GM18520 (cell line): ENCODE measurements around the gene COX6B1.
"Not testable (repeated sequence)": the region's sequence is repeated elsewhere in the genome, so short reads cannot be mapped to it uniquely, and the experiment has no call there.

ENCODE experiments used
- ATAC-seq: cut with Tn5 transposase; IDR thresholded peaks from one replicate; pipeline ENCODE4 v1.9.1; 2021; ENCODE audit not compliant: unreplicated experiment

Gene COX6B1

DNA sequence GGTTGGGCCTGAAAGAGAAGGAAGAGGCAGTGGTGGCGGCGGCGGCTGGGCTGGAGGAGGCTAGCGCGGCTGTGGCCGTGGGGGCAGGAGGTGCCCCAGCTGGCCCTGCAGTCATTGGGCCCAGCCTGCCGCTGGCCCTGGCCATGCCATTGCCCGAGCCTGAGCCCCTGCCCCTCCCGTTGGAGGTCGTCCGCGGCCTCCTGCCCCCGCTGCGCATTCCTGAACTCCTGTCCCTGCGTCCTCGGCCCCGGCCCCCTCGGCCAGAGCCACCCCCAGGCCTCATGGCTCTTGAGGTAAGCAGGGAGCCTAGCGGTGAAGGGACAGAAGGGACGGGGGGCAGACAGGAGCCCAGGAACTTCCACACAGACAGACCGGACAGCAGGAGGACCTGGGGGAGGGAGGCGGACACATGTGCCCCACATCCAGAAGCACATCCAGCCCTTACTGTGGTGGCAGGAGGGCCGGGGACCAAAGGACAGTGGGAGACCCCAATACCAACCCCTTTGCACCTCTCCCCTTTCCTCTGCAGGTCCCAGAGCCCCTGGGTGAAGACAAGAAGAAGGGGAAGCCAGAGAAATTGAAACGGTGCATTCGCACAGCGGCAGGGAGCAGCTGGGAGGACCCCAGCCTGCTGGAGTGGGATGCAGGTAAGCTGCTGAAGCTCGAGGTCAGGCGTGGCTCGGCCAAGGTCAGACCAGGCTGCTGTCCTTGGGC lies 14.2 kb upstream of the COX6B1 start:
- ATAC-seq: no peak

- no peak for ATAC-seq
Observed at GRCh38 chr19:35636651-35637050, 11.5 kb upstream of the COX6B1 start.

- ATAC-seq: no peak
Observed at GRCh38 chr19:35637165-35637564, 11.0 kb upstream of the COX6B1 start.

GRCh38 chr19:35639321-35639639 lies 8.8 kb upstream of the COX6B1 start:
- no peak for ATAC-seq

DNA sequence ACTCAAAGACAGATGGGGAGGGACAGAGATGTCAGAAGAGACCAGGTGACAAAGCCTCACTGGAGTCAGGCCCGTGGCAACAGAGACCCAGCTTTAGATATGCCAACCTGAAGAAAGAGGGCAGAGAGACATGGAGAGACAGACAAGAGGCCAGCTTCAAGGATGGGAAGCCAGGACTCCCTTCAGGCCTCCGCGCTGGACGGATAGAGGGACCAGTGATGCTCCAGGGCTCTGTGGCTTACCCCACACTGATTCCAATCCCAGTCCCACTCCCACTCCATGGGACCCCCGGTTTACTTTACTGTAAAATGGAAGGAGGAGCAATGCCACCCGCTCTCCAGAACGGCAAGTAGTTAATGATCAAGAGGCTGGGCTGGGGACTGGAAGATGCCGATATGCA lies 8.3 kb upstream of the COX6B1 start:
- no peak for ATAC-seq

- no peak for ATAC-seq
Observed at GRCh38 chr19:35641515-35642151, 6.5 kb upstream of the COX6B1 start, which contains the start of gene ETV2. Gene ETV2, plus strand, starts transcription at chr19:35641745. Its CDS starts 716 bp downstream, at chr19:35642461.

DNA sequence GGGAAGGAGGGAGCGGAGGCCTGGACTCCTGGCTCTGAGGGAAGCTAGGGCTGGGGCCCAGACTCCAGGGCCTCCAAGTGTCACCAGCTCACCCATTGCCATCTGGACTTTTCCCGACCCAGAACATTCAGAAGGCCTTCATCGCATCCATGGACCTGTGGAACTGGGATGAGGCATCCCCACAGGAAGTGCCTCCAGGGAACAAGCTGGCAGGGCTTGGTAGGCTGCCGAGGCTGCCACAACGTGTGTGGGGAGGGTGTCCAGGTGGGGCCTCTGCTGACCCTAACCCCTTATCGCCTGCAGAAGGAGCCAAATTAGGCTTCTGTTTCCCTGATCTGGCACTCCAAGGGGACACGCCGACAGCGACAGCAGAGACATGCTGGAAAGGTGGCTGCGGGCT lies 5.8 kb upstream of the COX6B1 start:
- no peak for ATAC-seq

DNA sequence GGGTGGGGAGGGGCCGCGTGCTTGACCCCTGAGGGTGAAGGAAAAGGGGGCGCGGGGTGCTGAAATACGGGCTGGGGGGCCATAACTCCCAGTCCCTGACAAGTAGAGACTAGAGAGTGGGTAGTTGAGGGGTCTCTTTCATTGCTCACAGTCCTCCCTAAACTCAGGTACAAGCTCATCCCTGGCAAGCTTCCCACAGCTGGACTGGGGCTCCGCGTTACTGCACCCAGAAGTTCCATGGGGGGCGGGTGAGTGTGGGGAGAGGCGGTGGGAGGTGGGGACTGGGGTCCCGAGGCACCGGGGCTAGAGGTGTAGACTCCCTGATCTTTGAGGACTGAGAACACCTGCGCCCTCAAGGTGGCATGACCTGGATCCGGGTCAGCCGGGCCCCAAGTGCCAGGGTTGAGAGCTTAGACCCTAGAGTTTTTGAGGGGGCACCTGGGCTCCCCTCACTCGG lies 5.3 kb upstream of the COX6B1 start:
- ATAC-seq: no peak

- ATAC-seq: peak; percentile 17
Observed at GRCh38 chr19:35643255-35644205, 4.6 kb upstream of the COX6B1 start.

DNA sequence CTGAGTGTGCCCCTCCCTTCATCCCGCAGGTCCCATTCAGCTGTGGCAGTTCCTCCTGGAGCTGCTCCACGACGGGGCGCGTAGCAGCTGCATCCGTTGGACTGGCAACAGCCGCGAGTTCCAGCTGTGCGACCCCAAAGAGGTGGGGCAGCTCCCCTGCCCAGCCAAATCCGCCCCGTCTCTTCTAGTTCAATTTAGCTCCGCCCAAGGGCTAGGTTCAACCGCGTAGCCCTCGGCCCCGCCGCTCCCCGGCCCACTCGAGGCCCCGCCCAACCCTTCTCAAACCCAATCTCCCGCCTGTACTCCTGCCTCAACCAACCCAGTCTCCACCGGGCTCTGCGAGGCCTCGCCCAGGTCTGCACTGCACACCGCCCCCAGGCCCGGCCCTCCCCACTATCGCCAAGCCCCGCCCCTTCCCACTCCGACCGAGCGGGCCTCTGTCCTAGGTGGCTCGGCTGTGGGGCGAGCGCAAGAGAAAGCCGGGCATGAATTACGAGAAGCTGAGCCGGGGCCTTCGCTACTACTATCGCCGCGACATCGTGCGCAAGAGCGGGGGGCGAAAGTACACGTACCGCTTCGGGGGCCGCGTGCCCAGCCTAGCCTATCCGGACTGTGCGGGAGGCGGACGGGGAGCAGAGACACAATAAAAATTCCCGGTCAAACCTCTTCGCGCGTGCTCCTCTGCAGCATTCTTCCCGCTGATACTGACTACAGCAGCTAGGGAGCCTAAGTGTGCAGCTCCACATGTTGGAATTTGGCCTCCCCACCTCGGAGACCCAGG lies 3.7 kb upstream of the COX6B1 start:
- ATAC-seq: peak; percentile 62

DNA sequence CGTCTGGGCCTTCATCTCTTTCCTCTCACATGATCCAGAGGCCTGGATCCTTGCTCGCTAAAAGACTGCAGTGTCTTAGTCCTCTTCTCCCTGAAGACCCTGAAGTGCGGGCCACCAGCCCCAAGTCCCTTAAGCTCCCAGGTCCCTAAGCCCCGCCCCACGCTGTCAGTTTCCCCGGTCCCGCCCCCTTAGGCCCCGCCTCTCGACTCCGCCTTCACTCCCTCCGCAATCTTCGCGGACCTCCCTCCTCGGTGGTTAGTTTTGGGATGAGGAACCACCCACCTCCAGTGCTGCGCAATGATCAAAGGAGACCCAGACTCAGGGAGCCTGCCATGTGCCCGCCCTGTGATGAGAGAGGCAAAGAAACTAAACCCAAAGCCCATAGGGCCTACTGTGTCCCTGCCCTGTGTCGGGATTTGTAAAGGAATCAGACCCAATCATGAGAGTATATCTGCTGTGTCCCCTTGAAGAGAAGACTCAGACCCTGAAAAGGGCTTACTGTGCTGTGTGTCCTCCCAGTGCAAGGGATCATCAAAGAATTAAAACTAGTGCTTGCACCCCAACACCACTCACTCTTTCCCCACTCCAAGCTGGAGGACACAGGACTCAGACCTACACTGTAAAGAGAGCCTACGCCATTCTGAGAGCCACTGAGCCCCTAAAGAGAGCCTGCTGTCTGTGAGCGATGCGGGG lies 3.0 kb upstream of the COX6B1 start:
- no peak for ATAC-seq

- ATAC-seq: no peak
Observed at GRCh38 chr19:35645680-35646511, 2.2 kb upstream of the COX6B1 start.

- ATAC-seq: no peak
Observed at GRCh38 chr19:35650581-35650980, 2.5 kb downstream of the COX6B1 start.

- ATAC-seq: not testable (repeated sequence)
Observed at GRCh38 chr19:35654828-35655227, 6.7 kb downstream of the COX6B1 start.

DNA sequence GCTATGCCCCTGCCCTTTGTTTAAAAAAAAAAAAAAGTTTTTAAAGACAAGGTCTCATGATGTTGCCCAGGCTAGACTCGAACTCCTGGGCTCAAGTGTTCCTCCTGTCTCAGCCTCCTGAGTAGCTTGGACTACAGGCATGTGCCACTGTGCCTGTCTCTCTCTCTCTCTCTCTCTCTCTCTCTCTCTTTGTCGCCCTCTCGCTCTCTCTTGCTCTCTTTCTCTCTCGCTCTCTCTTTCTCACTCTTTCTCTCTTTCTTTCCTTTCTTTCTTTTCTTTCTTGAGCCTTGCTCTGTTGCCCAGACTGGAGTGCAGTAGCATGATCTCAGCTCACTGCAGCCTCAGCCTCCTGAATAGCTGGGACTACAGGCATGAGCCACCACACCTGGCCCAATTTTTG lies 7.5 kb downstream of the COX6B1 start:
- ATAC-seq: no peak

GRCh38 chr19:35656700-35657099 lies 8.6 kb downstream of the COX6B1 start:
- no peak for ATAC-seq

DNA sequence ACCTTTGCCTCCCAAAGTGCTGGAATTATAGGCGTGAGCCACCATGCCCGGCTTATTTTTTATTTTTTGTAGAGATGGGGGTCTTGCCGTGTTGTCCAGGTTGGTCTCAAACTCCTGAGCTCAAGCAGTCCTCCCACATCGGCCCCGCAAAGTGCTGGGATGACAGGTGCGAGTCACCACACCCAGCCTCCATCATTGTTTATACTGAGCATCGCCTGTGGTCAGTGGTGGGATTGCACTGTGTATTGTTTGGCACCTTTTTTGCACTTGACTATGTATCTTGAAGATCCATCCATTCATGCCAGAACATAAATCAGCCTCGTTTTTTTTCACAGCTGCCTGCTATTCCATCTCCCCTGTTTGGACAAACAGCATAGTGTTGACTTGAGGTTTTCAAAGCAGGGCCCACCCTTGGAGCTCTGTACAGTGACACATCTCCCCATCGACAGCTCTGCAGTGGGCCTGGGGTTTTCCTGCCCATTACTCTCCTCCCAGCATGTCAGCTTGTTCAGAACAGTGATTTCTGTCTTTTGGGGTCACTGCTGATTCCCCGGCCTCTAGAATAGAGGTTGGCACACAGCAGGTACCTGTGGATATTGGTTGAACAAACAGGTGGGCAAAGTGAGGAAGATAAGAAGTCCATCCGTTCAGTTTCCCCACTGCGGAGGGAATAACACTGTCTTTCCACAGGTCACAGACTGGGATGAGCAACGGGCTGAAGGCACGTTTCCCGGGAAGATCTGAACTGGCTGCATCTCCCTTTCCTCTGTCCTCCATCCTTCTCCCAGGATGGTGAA lies 10.0 kb downstream of the COX6B1 start:
- no peak for ATAC-seq

DNA sequence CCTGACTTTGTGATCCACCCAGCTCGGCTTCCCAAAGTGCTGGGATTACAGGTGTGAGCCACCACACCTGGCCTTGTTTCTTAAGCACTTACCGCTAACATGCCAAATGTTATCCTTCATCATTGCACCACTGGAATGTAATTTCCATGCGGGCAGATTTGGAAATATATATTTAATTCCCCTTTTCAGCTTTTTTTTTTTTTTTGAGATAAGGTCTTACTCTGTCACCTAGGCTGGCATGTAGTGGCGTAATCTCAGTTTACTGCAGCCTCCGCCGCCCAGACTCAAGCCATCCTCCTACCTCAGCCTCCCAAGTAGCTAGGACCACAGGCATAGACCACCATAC lies 13.8 kb downstream of the COX6B1 start:
- ATAC-seq: no peak

DNA sequence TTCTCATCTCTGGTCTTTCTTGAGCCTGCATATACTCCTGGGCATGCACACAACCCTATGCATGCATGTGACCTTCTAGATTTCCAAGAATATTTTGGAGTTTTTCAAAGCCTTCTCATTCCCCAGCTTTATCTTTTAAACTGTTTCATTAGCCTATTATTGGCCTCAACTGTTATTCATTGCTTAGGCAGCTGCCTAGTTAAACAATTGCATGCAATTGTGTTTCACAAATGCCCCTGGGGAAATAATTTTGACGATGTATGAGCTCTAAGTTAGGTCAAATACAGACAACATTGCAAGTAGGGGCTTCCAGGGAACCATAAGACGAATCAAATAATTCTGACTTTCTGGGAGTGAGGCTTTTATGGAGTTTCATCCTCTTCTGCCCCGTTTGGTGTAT lies 15.9 kb downstream of the COX6B1 start:
- ATAC-seq: no peak
